Esophagus muscularis mucosa (tissue), 4 donors: Measurements from ENCODE around the gene PLPP1. TPM values are rescaled to one million over a fixed set of nuclear protein-coding genes. Genes with fewer than 3 reads are reported as not detected.

Source experiments
- DNase-seq: peaks from one replicate; pipeline ENCODE4 v3.0.0-alpha.2; 2017; ENCODE audit errors: extremely low spot score
- H3K27ac ChIP-seq, 4 donors: fragments of 200-600 bp; sonication (generic); replicated peaks in 1 of 4; 1 replicate in 3 of 4; 2 replicates in 1 of 4; pipeline ENCODE4 v1.5.1; 2016 to 2019; ENCODE audit warnings: mild to moderate bottlenecking in 1 of 4
- H3K27me3 ChIP-seq, 4 donors: fragments of 200-600 bp; sonication (generic); one replicate each; pipeline versions ENCODE4 v1.5.1 to v1.6.0; 2016 to 2019
- H3K36me3 ChIP-seq, 4 donors: fragments of 200-600 bp; sonication (generic); one replicate each; pipeline ENCODE4 v1.5.1; 2016 to 2019
- H3K4me1 ChIP-seq, 4 donors: fragments of 200-600 bp; sonication (generic); one replicate each; pipeline ENCODE4 v1.5.1; 2016 to 2019
- H3K4me3 ChIP-seq, 4 donors: fragments of 200-600 bp; sonication (generic); 1 replicate in 2 of 4; 2 replicates in 2 of 4; pipeline ENCODE4 v1.5.1; 2016 to 2019; ENCODE audit warnings: mild to moderate bottlenecking in 4 of 4, moderate library complexity in 1 of 4
- H3K9me3 ChIP-seq, 4 donors: fragments of 200-600 bp; sonication (generic); 1 replicate in 3 of 4; 2 replicates in 1 of 4; pipeline ENCODE4 v1.5.1; 2016 to 2019
- CTCF ChIP-seq, 3 experiments: fragments of 200-600 bp in 2 of 3; fragments of 450-650 bp in 1 of 3; sonication (generic) in 2 of 3; IDR thresholded peaks; one replicate each; pipeline ENCODE4 v1.5.1; 2017 to 2019; ENCODE audit warnings: antibody characterized with exemption in 3 of 3, mild to moderate bottlenecking in 2 of 3, moderate library complexity in 1 of 3
- EP300 ChIP-seq: sonication (generic); formaldehyde crosslinking; IDR thresholded peaks from one replicate; pipeline ENCODE4 v1.6.1; 2017; ENCODE audit warnings: antibody characterized with exemption
- POLR2A ChIP-seq: fragments of 450-650 bp; IDR thresholded peaks from one replicate; pipeline ENCODE4 v1.6.1; 2017; ENCODE audit warnings: antibody characterized with exemption, moderate library complexity, mild to moderate bottlenecking, low read depth
- POLR2AphosphoS5 ChIP-seq, 2 donors: sonication (generic); formaldehyde crosslinking; IDR thresholded peaks; one replicate each; pipeline ENCODE4 v1.6.1; 2017; ENCODE audit warnings: antibody characterized with exemption in 2 of 2
- WGBS: methylation state at CpG from one replicate; pipeline ENCODE4 v1.1.5; 2018; 5-methylcytosine and 5-hydroxymethylcytosine counted together
- intact Hi-C: fragments of 100-400 bp; cut with DNase I; formaldehyde crosslinking; loops from one replicate; pipeline ENCODE4 v1.15.1; 2023
- total RNA-seq, 4 donors: library from RNA; depleted of rRNA; stranded (reverse); fragments of >200 nt; gene quantifications; one replicate each; pipeline versions ENCODE4 v1.1.0 to v1.2.1, GENCODE V29; 2016

PLPP1 gene
- total RNA-seq, 4 donors from 2014 or later = 186 to 306 (median 241) TPM

DNA sequence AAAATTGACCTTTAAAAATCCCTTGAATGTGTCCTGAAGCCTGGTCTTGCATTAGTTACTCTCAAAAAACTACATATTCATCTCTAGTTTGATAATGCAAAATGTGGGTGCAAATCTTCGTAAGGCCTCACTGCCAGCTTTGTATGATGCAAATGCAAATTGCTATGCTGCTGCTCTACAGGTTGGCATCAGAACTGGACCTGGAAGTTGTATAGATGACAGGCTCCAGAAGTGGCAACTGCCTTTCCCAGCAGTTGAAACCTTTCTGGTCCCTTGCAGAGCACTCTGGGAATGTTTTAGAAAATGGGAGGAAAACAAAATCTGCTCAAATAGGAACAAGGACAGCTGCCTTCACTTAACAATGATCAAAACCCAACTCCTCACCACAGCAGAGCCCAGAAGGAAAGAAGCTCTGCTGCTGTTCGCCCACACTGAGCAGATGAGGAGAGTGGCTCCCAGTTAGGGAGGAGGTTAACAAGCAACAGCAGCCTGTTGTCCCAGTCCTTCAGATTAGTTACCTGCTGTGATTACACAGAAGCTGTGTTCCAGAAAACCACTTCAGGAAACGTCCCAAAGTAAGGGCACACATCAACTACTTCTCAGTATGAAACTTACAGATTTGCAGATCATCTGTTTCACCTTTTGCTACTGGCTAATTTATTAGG is 93.5 kb downstream of the PLPP1 start:
- TF ChIP-seq POLR2AphosphoS5 (IDR thresholded peaks at IDR 0.05) = no peak
- TF ChIP-seq CTCF (IDR thresholded peaks at IDR 0.05) = no peak
- TF ChIP-seq POLR2A = no peak
- TF ChIP-seq EP300 = no peak
- no peak for DNase-seq
- intact Hi-C loops = no loop called here

DNA sequence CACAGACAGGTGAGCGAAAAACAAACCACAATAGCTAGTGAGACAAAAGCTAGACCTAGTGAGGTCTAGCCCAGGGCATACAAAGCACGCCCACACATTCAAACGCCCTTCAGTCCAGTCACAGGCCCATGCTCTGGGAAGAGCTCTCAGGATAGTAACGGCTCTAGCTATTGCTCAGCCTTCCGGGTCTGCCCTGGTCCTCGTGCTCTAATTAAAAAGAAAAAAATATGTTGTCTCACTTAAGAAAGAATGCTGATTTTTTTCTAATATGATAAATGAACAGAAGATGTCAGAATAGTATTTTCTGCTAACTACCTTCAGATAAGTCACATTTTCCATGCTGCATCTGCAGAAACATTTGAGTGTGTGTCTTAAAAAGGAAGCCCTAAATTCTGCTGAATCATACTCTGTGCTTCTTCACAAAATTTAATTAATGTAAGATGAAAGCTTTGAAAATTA is 94.5 kb downstream of the PLPP1 start:
- H3K9me3 ChIP-seq = no peaks in the 10 kb centered on the region
- H3K4me1 ChIP-seq = peaks cover 56 to 76% (median 69%) of the 10 kb centered on the region in 4 donors
- TF ChIP-seq EP300 (no peak), POLR2AphosphoS5 (IDR thresholded peaks at IDR 0.05) (peak; percentile 10 to 67)
- intact Hi-C loops = no loop called here
- H3K36me3 ChIP-seq = peaks cover 0 to 26% (median 8%) of the 10 kb centered on the region in 4 donors
- peak overlapping the region; percentile 88 to 89 (median 88) for H3K27ac ChIP-seq
- no peak overlapping the region for H3K4me3 ChIP-seq
- no peak for DNase-seq
- WGBS = 57% methylated on average over 6 of the region's 6 CpGs
- H3K27me3 ChIP-seq = no peaks in the 10 kb centered on the region

More for the DNA sequence above, 93.5 kb downstream of the PLPP1 start:
- 83% methylated on average over 3 of the region's 3 CpGs for WGBS
- Histone ChIP-seq H3K4me1 (peaks cover 56 to 77% (median 69%) of the 10 kb centered on the region in 4 donors), H3K4me3 (no peak overlapping the region), H3K27ac (peak overlapping the region; percentile 88 to 89 (median 88)), H3K9me3 (no peaks in the 10 kb centered on the region), H3K27me3 (no peaks in the 10 kb centered on the region), H3K36me3 (peaks cover 0 to 21% (median 8%) of the 10 kb centered on the region in 4 donors)

DNA sequence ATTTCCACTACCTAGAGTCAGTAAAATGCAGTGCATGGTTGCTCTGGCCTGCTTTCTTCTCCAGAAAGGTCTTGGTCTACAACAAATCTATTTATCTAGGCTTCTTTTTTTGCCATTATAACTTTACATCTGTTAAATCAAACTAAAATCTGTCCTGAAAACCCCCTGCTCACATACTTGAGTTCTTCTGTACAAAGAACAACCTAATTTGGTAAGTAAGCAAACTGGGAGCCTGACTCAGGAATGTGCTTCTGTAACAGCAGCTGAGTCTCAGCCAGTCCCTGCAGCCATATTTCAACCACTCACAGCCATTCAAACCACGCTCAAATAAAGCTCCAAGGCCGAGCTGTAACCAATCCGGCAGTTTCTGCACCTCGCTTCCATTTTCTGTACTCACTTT is 95.8 kb downstream of the PLPP1 start:
- Histone ChIP-seq H3K9me3 (no peaks in the 10 kb centered on the region), H3K4me1 (peaks cover 54 to 76% (median 69%) of the 10 kb centered on the region in 4 donors), H3K27ac (peak overlapping the region; percentile 88 to 89 (median 88)), H3K36me3 (peaks cover 0 to 30% (median 8%) of the 10 kb centered on the region in 4 donors), H3K27me3 (no peaks in the 10 kb centered on the region), H3K4me3 (no peak overlapping the region)
- TF ChIP-seq EP300 (no peak), POLR2AphosphoS5 (IDR thresholded peaks at IDR 0.05) (peak; percentile 59 to 64), POLR2A (no peak), CTCF (IDR thresholded peaks at IDR 0.05) (no peak)
- 58% methylated on average over 4 of the region's 4 CpGs for WGBS
- DNase-seq = no peak
- intact Hi-C loops = loop anchor here (2.0 to 5.0 kb wide), 2 partner anchors 93 to 160 kb away; partner anchors contain the start of gene PLPP1

DNA sequence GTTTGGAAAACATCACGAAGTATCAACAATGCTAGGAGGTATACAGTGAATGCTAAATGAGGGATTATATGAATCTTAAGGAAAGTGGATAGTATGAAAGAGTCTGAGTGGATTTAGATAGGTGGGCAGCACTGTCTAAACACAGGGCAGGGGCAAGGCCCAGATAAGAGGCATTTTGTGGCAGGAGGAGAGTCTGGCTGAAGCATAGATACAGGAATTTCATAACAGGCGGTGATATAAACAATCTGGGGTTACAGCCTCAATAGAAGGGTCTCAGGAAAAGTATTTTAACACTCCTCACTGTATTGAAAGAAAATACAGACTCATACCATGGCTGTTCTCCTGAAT is 96.9 kb downstream of the PLPP1 start:
- Histone ChIP-seq H3K27me3 (no peaks in the 10 kb centered on the region), H3K4me1 (peaks cover 51 to 70% (median 63%) of the 10 kb centered on the region in 4 donors), H3K4me3 (no peak overlapping the region), H3K27ac (peak overlapping the region; percentile 88 to 89 (median 88)), H3K36me3 (peaks cover 0 to 34% (median 8%) of the 10 kb centered on the region in 4 donors), H3K9me3 (no peaks in the 10 kb centered on the region)
- 72% methylated on average over 2 of the region's 2 CpGs for WGBS
- TF ChIP-seq POLR2AphosphoS5 (IDR thresholded peaks at IDR 0.05) (no peak), POLR2A (no peak), EP300 (no peak), CTCF (IDR thresholded peaks at IDR 0.05) (no peak)
- intact Hi-C loops = loop anchor here (2.0 to 5.0 kb wide), 2 partner anchors 94 to 161 kb away; partner anchors contain the start of gene PLPP1
- no peak for DNase-seq

- WGBS = 52% methylated on average over 1 of the region's 1 CpG
- Histone ChIP-seq H3K27ac (peak overlapping the region; percentile 88 to 89 (median 88)), H3K4me1 (peaks cover 50 to 66% (median 59%) of the 10 kb centered on the region in 4 donors), H3K4me3 (no peak overlapping the region), H3K27me3 (no peaks in the 10 kb centered on the region), H3K9me3 (no peaks in the 10 kb centered on the region), H3K36me3 (peaks cover 0 to 36% (median 8%) of the 10 kb centered on the region in 4 donors)
- intact Hi-C loops = loop anchor here (5.0 kb wide), 1 partner anchor 95 kb away; the partner anchor contains the start of gene PLPP1
- TF ChIP-seq POLR2AphosphoS5 (IDR thresholded peaks at IDR 0.05) = no peak
- no peak for TF ChIP-seq EP300
- TF ChIP-seq CTCF (IDR thresholded peaks at IDR 0.05) = no peak
- no peak for TF ChIP-seq POLR2A
- no peak for DNase-seq
Observed at GRCh38 chr5:55437452-55437851, 97.3 kb downstream of the PLPP1 start.
